BJ (cell line): Measurements from ENCODE around the gene JUNB. TPM values are rescaled to one million over a fixed set of nuclear protein-coding genes. Genes with fewer than 3 reads are reported as not detected.

Experiments used
- CTCF ChIA-PET: fragments of 350-600 bp; formaldehyde crosslinking; extraction: SDS; loops from one replicate; lab custom pipeline; 2021; ENCODE audit warnings: antibody characterized with exemption, inconsistent platforms; lab: Yijun Ruan, JAX
- POLR2A ChIA-PET: fragments of 300-600 bp; sonication (Branson Sonifier 250); formaldehyde crosslinking; extraction: SDS; loops from one replicate; lab custom pipeline; 2021; ENCODE audit warnings: antibody characterized with exemption; lab: Charles Lee
- DNase-seq: peaks from one replicate; pipeline ENCODE4 v3.0.0-alpha.2; 2011; ENCODE audit warnings: low read depth
- H3K27me3 ChIP-seq: 2 replicates; pipeline ENCODE4 v1.6.0; 2011; ENCODE audit warnings: low read length; ENCODE audit not compliant: control insufficient read depth, insufficient read depth
- H3K36me3 ChIP-seq: 2 replicates; pipeline ENCODE4 v1.5.1; 2011; ENCODE audit warnings: low read length; ENCODE audit not compliant: control insufficient read depth, insufficient read depth
- H3K4me3 ChIP-seq: 2 replicates; pipeline ENCODE4 v1.5.1; 2011; ENCODE audit warnings: low read depth, mild to moderate bottlenecking, control low read depth, low read length
- CTCF ChIP-seq: IDR thresholded peaks from 2 replicates; pipeline ENCODE4 v1.5.1; 2011; ENCODE audit warnings: low read depth, mild to moderate bottlenecking, control low read depth, inconsistent platforms, low read length, moderate library complexity; ENCODE audit not compliant: insufficient read depth
- polyA plus RNA-seq: library from polyadenylated mRNA; depleted of rRNA; stranded (reverse); fragments of >200 nt; gene quantifications from 2 replicates; pipeline ENCODE4 v1.2.3, GENCODE V29; 2011; rRNA removed
- small RNA-seq: library from RNA; depleted of rRNA; stranded (forward); fragments of <200 nt; gene quantifications from one replicate; pipeline ENCODE3, GENCODE V24; 2012; ENCODE audit warnings: low replicate concordance, low read depth; ENCODE audit not compliant: insufficient read length

The JUNB gene
- polyA plus RNA-seq, 1 experiment: 49.4 TPM

- no peak overlapping the region for H3K4me3 ChIP-seq
- peaks cover 39% of the 10 kb centered on the region for H3K27me3 ChIP-seq
- POLR2A ChIA-PET: no interaction called here
- CTCF ChIA-PET: interaction anchor here (0.5 to 3.0 kb wide), 4 partner anchors 8 to 1215 kb away, joined by 3 to 21 read pairs (median 8); no protein-coding TSS in a partner anchor
- H3K36me3 ChIP-seq: no peaks in the 10 kb centered on the region
- DNase-seq: no peak
- TF ChIP-seq CTCF: no peak
Observed at GRCh38 chr19:12838886-12839756, 47.8 kb downstream of the JUNB start.

- H3K36me3 ChIP-seq: no peaks in the 10 kb centered on the region
- H3K4me3 ChIP-seq: peak overlapping the region; percentile 25
- peaks cover 26% of the 10 kb centered on the region for H3K27me3 ChIP-seq
- POLR2A ChIA-PET: no interaction called here
- DNase-seq: peak; percentile 25
- CTCF ChIA-PET: no interaction called here
- no peak for TF ChIP-seq CTCF
Observed at GRCh38 chr19:12840091-12841079, 49.1 kb downstream of the JUNB start.

GRCh38 chr19:12841094-12841493, 49.8 kb downstream of the JUNB start:
- TF ChIP-seq CTCF: no peak
- CTCF ChIA-PET: no interaction called here
- H3K4me3 ChIP-seq: peak overlapping the region; percentile 25
- no peaks in the 10 kb centered on the region for H3K36me3 ChIP-seq
- POLR2A ChIA-PET: no interaction called here
- H3K27me3 ChIP-seq: peaks cover 20% of the 10 kb centered on the region
- no peak for DNase-seq

GRCh38 chr19:12842511-12842910, 51.2 kb downstream of the JUNB start:
- CTCF ChIA-PET: interaction anchor here (13.2 kb wide), 1 partner anchor 80 kb away, joined by 355 read pairs; no protein-coding TSS in a partner anchor
- POLR2A ChIA-PET: no interaction called here
- no peak for TF ChIP-seq CTCF
- DNase-seq: no peak
- Histone ChIP-seq H3K4me3 (no peak overlapping the region), H3K36me3 (no peaks in the 10 kb centered on the region), H3K27me3 (peaks cover 12% of the 10 kb centered on the region)

Small RNAs within 50 kb of the gene (small RNA-seq; reads per million reads assigned to genes)
- gene MIR5684: not detected

Other genes with a start within 250 kb of the JUNB start
- 1.4 and 2.9 TPM in 2 replicates for gene ZNF564, start 240.0 kb upstream of the JUNB start, polyA plus RNA-seq
- 1.6 and 3.7 TPM in 2 replicates for gene ZNF490, start 180.7 kb upstream of the JUNB start, polyA plus RNA-seq
- 7.7 and 10.5 TPM in 2 replicates for gene ZNF791, start 180.6 kb upstream of the JUNB start, polyA plus RNA-seq
- gene MAN2B1, start 124.7 kb upstream of the JUNB start, polyA plus RNA-seq: 31.7 and 66.9 TPM in 2 replicates
- gene WDR83, start 124.7 kb upstream of the JUNB start, polyA plus RNA-seq: 6.1 and 9.3 TPM in 2 replicates
- gene DHPS, start 109.6 kb upstream of the JUNB start, polyA plus RNA-seq: 64.7 and 92.2 TPM in 2 replicates
- not detected in 2 replicates for gene GNG14, start 103.5 kb upstream of the JUNB start, polyA plus RNA-seq
- 7.7 and 13.6 TPM in 2 replicates for gene FBXW9, start 94.9 kb upstream of the JUNB start, polyA plus RNA-seq
- gene TNPO2, start 67.6 kb upstream of the JUNB start, polyA plus RNA-seq: 49.6 and 77.3 TPM in 2 replicates
- gene TRIR, start 56.8 kb upstream of the JUNB start, polyA plus RNA-seq: 161 and 181 TPM in 2 replicates
- gene GET3, start 54.0 kb upstream of the JUNB start, polyA plus RNA-seq: 163 and 250 TPM in 2 replicates
- not detected in 2 replicates for gene BEST2, start 39.7 kb upstream of the JUNB start, polyA plus RNA-seq
- 6.3 and 10.4 TPM in 2 replicates for gene HOOK2, start 15.9 kb upstream of the JUNB start, polyA plus RNA-seq
- gene PRDX2, start 10.3 kb downstream of the JUNB start, polyA plus RNA-seq: 165 and 267 TPM in 2 replicates
- gene THSD8, start 10.6 kb downstream of the JUNB start, polyA plus RNA-seq: 0.75 and 2.6 TPM in 2 replicates
- 19.9 and 30.3 TPM in 2 replicates for gene RNASEH2A, start 15.1 kb downstream of the JUNB start, polyA plus RNA-seq
- 0.31 TPM in 1 of 2 replicates, not detected in the other for gene RTBDN, start 43.1 kb downstream of the JUNB start, polyA plus RNA-seq
- 0.25 TPM in 1 of 2 replicates, not detected in the other for gene MAST1, start 47.0 kb downstream of the JUNB start, polyA plus RNA-seq
- gene DNASE2, start 90.0 kb downstream of the JUNB start, polyA plus RNA-seq: 39.1 and 68.8 TPM in 2 replicates
- not detected in 2 replicates for gene KLF1, start 95.7 kb downstream of the JUNB start, polyA plus RNA-seq
- gene GCDH, start 99.7 kb downstream of the JUNB start, polyA plus RNA-seq: 11.5 and 20.9 TPM in 2 replicates
- gene SYCE2, start 127.8 kb downstream of the JUNB start, polyA plus RNA-seq: 0.29 and 0.43 TPM in 2 replicates
- 15.5 and 33.6 TPM in 2 replicates for gene FARSA, start 142.2 kb downstream of the JUNB start, polyA plus RNA-seq
- 1,647 and 1,829 TPM in 2 replicates for gene CALR, start 147.1 kb downstream of the JUNB start, polyA plus RNA-seq
- 49.2 and 75.1 TPM in 2 replicates for gene RAD23A, start 154.4 kb downstream of the JUNB start, polyA plus RNA-seq
- gene GADD45GIP1, start 165.7 kb downstream of the JUNB start, polyA plus RNA-seq: 45.0 and 45.5 TPM in 2 replicates
- not detected in 2 replicates for gene DAND5, start 178.1 kb downstream of the JUNB start, polyA plus RNA-seq
- gene NFIX, start 204.0 kb downstream of the JUNB start, polyA plus RNA-seq: 12.8 and 29.4 TPM in 2 replicates